Measurements from ENCODE around the gene LIG4. TPM values are rescaled to one million over a fixed set of nuclear protein-coding genes. Genes with fewer than 3 reads are reported as not detected.
A peak's percentile ranks its signal among the peaks of the same experiment; 100 is the strongest.

Gene LIG4
- total RNA-seq, 1 donor from 2014 or later: 14.8 TPM

- CTCF ChIA-PET: interaction anchor here (1.1 kb wide), 1 partner anchor 38 kb away, joined by 3 read pairs; no protein-coding TSS in a partner anchor
- TF ChIP-seq CTCF (IDR thresholded peaks at IDR 0.05): no peak
- H3K4me1 Mint-ChIP-seq: no peaks in the 10 kb centered on the region
- H3K4me3 Mint-ChIP-seq: no peak overlapping the region
- H3K27me3 Mint-ChIP-seq: peaks cover 4% of the 10 kb centered on the region
- POLR2A ChIA-PET: no interaction called here
- H3K27ac Mint-ChIP-seq: no peak overlapping the region
- intact Hi-C loops (cut with micrococcal nuclease): no loop called here
- DNase-seq (no peak), ATAC-seq (ENCODE audit: low read depth) (no peak)
- H3K36me3 Mint-ChIP-seq (ENCODE audit: low read depth): peaks cover 3% of the 10 kb centered on the region
- peaks cover 25% of the 10 kb centered on the region for H3K9me3 Mint-ChIP-seq
These were observed 20.9 kb downstream of the LIG4 start for GRCh38 chr13:108194435-108194936.

- H3K27me3 Mint-ChIP-seq: peaks cover 3% of the 10 kb centered on the region
- no peaks in the 10 kb centered on the region for H3K4me1 Mint-ChIP-seq
- POLR2A ChIA-PET: no interaction called here
- intact Hi-C loops (cut with micrococcal nuclease): no loop called here
- CTCF ChIA-PET: interaction anchor here (1.1 kb wide), 1 partner anchor 38 kb away, joined by 3 read pairs; no protein-coding TSS in a partner anchor
- no peak for ATAC-seq (ENCODE audit: low read depth)
- H3K9me3 Mint-ChIP-seq: peaks cover 25% of the 10 kb centered on the region
- TF ChIP-seq CTCF (IDR thresholded peaks at IDR 0.05): no peak
- H3K36me3 Mint-ChIP-seq (ENCODE audit: low read depth): peaks cover 3% of the 10 kb centered on the region
- no peak for DNase-seq
- H3K4me3 Mint-ChIP-seq: no peak overlapping the region
- H3K27ac Mint-ChIP-seq: no peak overlapping the region
These were observed 21.5 kb downstream of the LIG4 start for GRCh38 chr13:108193806-108194205.

GRCh38 chr13:108190897-108191296 lies 24.4 kb downstream of the LIG4 start:
- no peak for DNase-seq
- Mint-ChIP-seq H3K36me3 (ENCODE audit: low read depth) (peaks cover 3% of the 10 kb centered on the region), H3K27me3 (peaks cover 2% of the 10 kb centered on the region), H3K4me3 (no peak overlapping the region), H3K27ac (no peak overlapping the region), H3K4me1 (peaks cover 7% of the 10 kb centered on the region), H3K9me3 (peaks cover 19% of the 10 kb centered on the region)
- CTCF ChIA-PET: no interaction called here
- no peak for TF ChIP-seq CTCF (IDR thresholded peaks at IDR 0.05)
- intact Hi-C loops (cut with micrococcal nuclease): no loop called here
- no peak for ATAC-seq (ENCODE audit: low read depth)
- POLR2A ChIA-PET: no interaction called here

- intact Hi-C loops (cut with micrococcal nuclease): no loop called here
- no peak overlapping the region for H3K27ac Mint-ChIP-seq
- peaks cover 27% of the 10 kb centered on the region for H3K4me1 Mint-ChIP-seq
- H3K36me3 Mint-ChIP-seq (ENCODE audit: low read depth): no peaks in the 10 kb centered on the region
- ChIA-PET CTCF (no interaction called here), POLR2A (no interaction called here)
- ATAC-seq (ENCODE audit: low read depth) (no peak), DNase-seq (no peak)
- H3K27me3 Mint-ChIP-seq: peaks cover 2% of the 10 kb centered on the region
- TF ChIP-seq CTCF (IDR thresholded peaks at IDR 0.05): no peak
- no peak overlapping the region for H3K4me3 Mint-ChIP-seq
- H3K9me3 Mint-ChIP-seq: peaks cover 9% of the 10 kb centered on the region
These were observed 27.1 kb downstream of the LIG4 start for GRCh38 chr13:108188260-108188659.

- DNase-seq (no peak), ATAC-seq (ENCODE audit: low read depth) (peak; percentile 71)
- intact Hi-C loops (cut with micrococcal nuclease): loop anchor here (1.0 kb wide), 1 partner anchor 28 kb away; no protein-coding TSS in a partner anchor
- TF ChIP-seq CTCF (IDR thresholded peaks at IDR 0.05): no peak
- Mint-ChIP-seq H3K9me3 (peaks cover 4% of the 10 kb centered on the region), H3K27ac (peak overlapping the region; percentile 88), H3K27me3 (peaks cover 2% of the 10 kb centered on the region), H3K4me3 (peak overlapping the region; percentile 24), H3K36me3 (ENCODE audit: low read depth) (no peaks in the 10 kb centered on the region), H3K4me1 (peaks cover 29% of the 10 kb centered on the region)
- ChIA-PET POLR2A (no interaction called here), CTCF (no interaction called here)
These were observed 30.1 kb downstream of the LIG4 start for GRCh38 chr13:108185223-108185622.
